Panc1 (cell line): ENCODE results near the gene FGFBP2.

Source experiments
- POLR2AphosphoS5 ChIP-seq: IDR thresholded peaks from 2 replicates; pipeline ENCODE4 v1.6.1; 2012; ENCODE audit warnings: mild to moderate bottlenecking, low read depth, low read length, moderate library complexity
- TF ChIP-seq, protein P1 (sequence below): fragments of 450-650 bp; IDR thresholded peaks from 2 replicates; pipeline ENCODE4 v1.5.1; 2017; ENCODE audit warnings: mild to moderate bottlenecking

DNA sequence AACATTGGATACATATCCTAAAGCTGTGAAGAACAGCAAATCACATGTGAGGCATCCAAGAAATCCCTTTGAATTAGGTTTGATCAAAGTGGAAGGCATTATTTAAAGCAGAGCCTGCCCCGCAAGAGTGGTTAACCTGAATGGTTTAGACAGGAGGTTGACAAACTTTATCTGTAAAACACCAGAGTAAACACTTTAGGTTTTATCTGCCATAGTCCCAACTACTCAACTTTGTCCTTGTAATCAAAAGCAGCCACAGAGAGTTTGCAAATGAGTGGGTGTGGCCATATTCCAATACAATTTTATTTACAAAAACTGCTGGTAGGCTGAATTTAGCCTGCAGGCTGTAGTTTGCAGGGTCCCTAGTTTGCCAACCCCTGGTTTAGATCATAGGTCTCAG, 25.2 kb upstream of the FGFBP2 start:
- TF ChIP-seq POLR2AphosphoS5, result no peak
- TF ChIP-seq, protein P1, sequence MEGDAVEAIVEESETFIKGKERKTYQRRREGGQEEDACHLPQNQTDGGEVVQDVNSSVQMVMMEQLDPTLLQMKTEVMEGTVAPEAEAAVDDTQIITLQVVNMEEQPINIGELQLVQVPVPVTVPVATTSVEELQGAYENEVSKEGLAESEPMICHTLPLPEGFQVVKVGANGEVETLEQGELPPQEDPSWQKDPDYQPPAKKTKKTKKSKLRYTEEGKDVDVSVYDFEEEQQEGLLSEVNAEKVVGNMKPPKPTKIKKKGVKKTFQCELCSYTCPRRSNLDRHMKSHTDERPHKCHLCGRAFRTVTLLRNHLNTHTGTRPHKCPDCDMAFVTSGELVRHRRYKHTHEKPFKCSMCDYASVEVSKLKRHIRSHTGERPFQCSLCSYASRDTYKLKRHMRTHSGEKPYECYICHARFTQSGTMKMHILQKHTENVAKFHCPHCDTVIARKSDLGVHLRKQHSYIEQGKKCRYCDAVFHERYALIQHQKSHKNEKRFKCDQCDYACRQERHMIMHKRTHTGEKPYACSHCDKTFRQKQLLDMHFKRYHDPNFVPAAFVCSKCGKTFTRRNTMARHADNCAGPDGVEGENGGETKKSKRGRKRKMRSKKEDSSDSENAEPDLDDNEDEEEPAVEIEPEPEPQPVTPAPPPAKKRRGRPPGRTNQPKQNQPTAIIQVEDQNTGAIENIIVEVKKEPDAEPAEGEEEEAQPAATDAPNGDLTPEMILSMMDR, result no peak
